ENCODE results near the gene ALDH4A1.

- TF ChIP-seq CTCF (conservative IDR thresholded peaks at IDR 0.05; ENCODE audit: low read depth, low read length) (no peak), EZH2 (IDR thresholded peaks at IDR 0.05; ENCODE audit: borderline replicate concordance, low read depth, low read length, poor library complexity, severe bottlenecking) (no peak)
These were observed 53.1 kb downstream of the ALDH4A1 start for GRCh38 chr1:18849261-18849711.
